Globus pallidus (tissue), 1 donor: ENCODE data around the gene GYG2.
"Not testable (repeated sequence)": the region's sequence is repeated elsewhere in the genome, so short reads cannot be mapped to it uniquely, and the experiment has no call there.

Experiments used
- DNase-seq: peaks from one replicate; pipeline ENCODE4 v3.0.0-alpha.2; 2015; ENCODE audit warnings: low spot score

GYG2 gene

DNA sequence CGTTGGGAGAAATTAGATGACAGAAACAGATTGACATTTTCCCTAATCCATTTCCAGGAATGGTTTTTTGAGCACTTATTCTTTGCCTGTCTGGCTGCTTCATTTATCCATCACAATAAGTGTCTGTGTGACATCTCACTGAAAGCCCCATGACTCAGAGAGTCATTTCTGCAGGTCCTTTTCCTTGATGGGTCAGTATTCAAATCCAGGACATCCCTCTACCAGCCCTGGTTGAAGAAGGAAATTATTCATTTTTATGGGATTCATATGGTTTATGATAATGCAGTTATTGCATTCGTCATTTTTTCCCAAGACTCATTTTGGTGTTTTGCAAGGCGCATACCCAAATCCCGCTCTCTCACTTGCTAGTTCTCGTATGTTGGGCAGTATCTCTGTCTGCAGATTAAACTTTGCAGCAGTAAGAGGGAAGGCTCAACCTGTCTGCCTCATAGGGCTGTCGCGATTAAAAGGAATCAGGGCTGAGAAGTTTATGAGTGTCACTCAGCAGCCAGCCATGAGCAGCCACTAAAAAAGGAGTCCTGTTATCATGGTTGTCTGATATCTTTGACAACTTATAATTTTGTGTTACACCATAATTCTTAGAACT, 44.0 kb downstream of the GYG2 start:
- DNase-seq, result no peak

DNA sequence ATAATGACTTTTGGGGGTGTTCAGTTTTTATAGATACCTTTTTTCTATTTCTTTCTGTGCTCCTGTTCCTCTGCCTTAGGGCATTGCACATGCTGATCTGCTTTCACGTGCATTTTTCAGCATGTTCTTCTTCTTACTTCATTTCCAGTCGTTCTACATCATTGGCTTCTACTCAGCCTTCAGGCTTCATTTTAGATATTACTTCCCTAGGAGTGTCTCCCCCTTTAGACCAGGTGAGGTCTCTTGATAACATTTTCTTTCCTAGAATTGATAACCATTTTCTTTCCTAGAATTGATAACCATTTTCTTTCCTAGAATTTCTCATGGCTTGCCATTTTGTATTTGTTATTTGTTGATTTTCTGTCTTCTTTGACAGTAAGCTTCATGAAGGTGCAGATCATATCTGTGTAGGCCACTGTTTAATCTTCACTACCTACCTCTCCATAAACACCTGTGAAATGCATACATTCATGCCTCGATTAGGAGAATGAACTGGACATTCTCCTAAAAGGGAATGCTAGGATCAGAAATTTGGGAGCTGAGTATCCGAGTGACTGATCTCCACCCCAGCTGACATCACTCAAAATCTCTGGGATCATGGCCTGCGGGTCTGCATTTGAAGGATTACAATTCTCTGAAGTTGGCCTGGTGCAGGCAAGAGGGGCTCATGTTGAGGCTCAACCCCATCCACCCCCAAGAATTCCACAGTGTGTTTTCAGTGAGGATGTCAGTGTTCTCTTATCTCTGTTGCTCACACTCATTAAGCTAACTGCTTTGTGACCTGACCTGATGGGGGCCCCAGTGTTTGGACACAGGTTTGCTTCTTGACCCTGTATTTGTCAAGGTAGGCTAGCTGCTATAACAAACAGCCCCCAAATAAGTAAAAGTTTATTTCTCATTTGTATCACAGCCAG, 45.7 kb downstream of the GYG2 start:
- DNase-seq, result no peak

DNA sequence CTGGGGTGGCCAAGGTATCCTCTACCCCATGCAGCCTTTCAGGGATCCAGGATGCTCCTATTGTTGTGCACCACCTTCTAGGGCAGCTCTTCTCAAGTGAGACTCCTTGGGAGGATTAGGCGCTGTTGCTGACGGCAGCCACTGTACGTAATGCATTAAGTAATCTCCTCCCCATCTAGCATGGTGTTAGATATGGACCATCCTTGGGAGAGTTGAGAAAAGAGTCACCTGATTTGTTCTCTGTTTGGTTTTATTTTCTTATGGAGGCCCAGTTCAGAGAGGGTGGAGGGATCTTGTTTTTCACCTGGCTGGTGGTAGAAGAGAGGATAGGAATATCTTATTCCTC, 46.4 kb downstream of the GYG2 start:
- DNase-seq, result no peak

DNA sequence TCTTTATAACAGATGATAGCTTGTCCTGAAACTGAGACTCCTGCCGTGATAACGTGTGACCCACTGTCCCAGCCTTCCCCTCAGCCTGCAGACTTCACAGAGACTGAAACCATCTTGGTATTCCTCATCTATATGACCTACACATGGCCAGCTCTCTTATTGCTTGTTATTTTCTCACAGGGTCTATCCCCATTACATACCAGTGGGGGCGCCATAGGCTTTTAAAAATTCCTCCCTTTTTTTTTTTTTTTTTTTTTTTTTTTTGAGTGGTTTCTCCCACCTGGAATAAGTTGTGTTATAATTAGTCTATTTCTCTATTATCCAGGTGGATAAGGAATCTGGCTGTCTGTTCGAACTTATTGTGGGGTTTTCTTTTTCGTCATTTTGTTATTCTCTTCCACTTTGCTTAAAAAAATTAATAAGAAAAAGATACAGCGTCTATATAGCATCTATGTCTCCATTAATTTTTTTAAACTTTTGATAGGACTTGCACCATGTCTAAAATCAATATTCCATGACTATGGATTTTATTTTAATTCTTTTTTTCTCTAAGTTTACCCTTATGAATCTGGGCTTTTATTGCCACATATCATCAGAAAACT, 47.2 kb downstream of the GYG2 start:
- DNase-seq, result no peak

DNA sequence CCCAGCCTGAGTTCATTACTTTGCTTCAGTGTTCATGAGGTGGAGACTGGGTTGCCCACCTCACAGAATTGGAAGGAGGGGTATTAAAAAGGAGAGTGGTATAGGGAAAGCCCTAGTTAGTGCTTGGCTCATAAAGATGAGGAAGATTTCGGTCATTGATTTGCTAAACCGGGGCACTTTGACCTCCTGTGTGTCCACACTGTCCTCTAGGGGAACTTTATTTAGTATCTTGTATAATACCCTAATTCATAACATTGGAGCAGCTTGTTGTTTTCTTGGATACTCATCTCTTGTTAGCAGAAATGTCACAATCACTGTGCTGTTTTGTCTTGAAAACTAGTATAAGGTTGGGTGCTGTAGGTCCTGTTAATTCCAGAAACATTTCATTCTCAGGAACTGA, 49.8 kb downstream of the GYG2 start:
- no peak for DNase-seq

DNA sequence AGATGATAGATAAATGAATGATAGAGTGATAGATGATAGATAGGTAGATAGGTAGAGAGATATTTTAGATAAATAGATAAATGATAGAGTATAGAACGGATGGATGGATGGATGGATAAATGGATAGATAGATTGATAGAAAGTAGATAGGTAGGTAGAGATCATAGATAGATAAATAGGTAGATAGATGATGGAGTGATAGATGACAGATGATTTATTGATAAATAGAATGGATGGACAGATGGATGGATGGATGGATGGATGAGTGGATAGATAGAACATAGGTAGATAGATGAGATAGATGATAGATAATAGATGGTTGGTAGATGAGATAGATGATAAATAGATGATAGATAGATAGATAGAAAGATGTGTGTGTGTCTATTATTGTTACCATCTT, 50.9 kb downstream of the GYG2 start:
- no peak for DNase-seq

DNA sequence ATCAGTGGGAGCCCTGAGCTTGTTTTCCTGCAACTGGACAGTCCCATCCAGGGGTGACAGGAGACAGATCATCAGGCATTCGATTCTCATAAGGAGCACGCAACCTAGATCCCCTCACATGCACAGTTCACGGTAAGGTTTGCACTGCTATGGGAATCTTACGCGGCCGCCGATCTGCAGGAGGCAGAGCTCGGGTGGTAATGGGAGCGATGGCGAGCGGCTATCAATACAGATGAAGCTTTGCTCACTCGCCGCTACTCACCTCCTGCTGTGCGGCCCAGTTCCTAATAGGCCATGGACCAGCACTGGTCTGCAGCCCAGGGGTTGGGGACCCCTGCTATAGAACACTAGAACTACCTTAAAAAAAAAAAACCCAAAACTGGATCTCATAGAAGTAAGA, 55.0 kb downstream of the GYG2 start:
- DNase-seq, result no peak

DNA sequence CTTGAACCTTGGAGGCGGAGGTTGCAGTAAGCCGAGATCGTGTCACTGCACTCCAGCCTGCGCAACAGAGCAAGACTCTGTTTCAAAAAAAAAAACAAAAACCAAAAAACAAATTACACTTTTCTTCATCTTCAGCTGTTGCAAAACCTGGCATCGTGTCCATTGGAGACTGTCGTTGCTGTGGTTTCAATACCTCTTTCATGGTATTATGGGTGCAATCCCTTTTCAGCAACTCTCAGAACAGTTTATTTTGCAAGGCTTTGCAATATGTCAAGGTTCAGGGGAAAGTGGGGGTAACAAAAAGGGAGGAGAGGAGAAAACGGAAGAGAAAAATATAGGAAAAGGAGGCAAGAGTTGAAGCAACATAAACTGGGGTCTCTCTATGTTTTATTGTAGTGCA, 59.6 kb downstream of the GYG2 start:
- DNase-seq, result no peak

DNA sequence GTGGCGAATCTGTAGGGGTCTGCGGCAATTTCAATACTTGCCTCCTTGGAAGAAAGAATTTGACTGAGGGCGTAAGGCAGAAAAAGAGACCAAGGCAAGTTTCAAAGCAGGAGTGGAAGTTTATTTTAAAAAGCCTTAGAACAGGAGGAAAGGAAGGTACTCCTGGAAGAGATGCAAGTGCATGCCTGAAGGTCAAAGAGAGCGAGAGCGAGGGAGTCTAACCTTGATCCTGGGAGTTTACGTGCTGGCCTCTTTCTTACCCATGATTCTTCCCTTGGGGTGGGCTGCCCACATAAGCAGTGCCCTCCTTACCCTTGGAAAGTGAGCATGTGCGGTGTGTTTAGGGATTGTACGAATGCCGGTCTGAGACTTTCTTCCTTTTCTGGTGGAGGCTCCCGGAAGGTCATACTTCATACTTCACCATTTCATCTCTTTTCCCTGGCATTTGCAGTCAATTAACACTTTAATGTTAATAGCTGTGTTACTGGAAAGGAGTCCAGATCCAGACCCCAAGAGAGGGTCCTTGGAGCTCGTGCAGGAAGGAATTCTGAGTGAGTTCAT, 60.4 kb downstream of the GYG2 start:
- DNase-seq, result no peak

DNA sequence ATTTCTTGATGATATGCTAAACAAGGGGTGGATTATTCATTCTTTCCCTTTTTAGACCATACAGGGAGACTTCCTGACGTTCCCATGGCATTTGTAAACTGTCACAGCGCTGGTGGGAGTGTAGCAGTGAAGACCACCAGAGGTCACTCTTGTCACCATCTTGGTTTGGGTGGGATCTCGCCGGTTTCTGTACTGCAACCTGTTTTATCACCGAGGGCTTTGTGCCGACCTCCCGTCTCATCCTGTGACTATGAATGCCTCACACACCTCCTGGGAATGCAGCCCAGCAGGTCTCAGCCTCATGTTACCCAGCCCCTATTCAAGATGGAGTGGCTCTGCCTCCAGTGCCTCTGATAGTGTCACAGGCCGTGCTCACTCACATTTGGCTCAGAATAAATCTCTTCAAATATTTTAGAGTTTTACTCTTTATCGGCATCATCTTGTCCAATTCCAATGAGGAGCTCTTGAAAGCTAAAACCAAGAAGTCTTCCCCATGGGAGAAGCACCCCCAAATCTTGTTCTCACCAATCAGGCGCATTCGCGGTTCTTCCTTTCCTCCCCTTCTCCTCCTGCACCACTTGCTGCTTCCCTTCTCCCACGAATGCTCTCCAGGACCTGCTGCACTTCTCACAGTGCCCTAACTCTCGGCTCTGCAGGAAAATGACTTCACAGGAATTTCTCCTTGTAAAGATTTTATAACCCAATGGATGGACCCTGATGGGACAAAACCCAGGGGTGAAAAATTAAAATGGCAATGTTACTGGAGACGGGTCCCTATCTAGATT, 61.2 kb downstream of the GYG2 start:
- DNase-seq, result not testable (repeated sequence)

DNA sequence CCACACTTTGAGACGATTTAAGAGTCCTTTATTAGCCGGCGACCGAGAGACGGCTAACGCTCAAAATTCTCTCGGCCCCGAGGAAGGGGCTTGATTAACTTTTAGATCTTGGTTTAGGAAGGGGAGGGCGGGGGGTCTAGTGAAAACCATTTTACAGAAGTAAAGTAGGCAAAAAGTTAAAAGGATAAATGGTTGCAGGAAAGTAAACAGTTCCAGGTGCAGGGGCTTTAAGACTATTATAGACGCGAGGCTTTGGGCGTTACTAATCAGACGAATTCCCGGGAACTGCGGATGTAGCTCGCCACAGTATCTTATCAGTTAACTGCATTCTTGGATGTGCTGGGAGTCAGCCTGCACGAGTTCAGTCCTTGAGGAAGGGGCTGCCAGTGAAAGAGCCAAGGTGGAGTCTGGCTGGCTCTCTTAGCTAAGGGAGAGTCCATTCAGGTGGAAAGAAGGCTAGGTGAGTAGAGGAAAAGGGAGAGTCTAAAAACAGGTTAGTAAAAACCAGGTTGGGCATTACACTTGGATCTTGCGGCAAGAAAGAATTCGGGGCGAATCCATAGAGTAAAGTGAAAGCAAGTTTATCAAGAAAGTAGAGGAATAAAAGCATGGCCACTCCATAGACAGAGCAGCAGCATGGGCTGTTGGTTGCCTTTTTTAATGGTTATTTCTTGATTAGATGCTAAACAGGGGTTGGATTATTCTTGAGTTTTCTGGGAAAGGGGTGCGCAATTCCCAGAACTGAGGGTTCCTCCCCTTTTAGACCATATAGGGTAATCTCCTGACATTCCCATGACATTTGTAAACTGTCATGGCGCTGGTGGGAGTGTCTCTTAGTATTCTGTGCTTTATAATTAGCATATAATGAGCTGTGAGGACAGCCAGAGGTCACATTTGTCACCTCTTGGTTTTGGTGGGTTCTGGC, 62.1 kb downstream of the GYG2 start:
- DNase-seq, result not testable (repeated sequence)

DNA sequence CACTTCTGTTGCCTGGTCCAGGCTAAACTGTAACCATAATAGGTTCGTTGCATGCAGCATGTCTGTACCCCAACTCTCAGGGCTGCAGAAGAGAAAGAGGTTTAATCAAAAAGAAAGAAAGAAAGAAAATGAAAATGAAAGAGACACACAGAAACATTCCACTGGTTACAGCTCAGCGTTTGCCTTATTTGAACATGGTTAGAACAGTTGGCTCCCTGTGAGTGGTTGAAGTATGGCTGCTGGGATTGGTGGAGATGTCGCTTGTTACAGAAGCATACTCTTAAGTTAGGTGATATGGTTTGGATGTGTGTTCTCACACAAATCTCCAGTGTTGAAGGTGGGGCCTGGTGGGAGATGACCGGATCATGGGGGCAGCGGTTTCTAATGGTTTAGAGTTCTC, 64.1 kb downstream of the GYG2 start:
- DNase-seq, result no peak

DNA sequence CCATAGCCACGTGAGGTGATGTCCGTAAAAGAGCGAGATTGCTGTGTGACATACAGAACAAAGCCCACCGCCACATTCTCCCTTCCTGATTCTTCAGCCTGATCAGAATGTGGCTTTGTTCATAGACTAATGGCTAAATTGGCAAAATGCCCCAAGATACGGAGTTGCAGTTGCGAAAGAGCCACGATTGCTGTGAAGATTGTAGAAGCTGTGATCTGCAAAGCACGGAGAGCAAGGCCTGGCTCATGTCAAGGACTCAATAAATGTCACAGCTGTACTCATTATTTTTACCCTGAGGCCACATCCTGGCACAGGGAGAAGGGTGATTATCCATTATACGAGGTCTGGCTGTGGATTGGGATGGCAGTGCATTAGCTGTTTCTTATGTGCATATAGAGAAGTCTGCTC, 66.2 kb downstream of the GYG2 start:
- no peak for DNase-seq

DNA sequence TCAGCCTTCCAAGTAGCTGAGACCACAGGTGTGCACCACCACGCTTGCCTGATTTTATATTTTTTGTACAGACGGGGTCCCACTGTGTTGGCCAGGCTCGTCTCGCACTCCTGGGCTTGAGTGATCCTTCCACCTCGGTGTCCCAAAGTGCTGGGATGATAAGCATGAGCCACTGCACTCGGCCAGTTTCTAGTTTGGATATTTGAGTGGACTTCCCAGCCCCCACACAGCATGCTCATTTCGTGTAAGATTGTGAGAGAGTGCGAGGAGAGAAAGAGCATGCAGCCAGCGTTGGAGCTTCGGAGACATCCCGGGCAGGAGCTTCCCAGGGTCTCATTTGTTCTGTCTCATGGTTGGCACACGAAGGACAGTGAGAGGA, 68.6 kb downstream of the GYG2 start:
- DNase-seq, result no peak

DNA sequence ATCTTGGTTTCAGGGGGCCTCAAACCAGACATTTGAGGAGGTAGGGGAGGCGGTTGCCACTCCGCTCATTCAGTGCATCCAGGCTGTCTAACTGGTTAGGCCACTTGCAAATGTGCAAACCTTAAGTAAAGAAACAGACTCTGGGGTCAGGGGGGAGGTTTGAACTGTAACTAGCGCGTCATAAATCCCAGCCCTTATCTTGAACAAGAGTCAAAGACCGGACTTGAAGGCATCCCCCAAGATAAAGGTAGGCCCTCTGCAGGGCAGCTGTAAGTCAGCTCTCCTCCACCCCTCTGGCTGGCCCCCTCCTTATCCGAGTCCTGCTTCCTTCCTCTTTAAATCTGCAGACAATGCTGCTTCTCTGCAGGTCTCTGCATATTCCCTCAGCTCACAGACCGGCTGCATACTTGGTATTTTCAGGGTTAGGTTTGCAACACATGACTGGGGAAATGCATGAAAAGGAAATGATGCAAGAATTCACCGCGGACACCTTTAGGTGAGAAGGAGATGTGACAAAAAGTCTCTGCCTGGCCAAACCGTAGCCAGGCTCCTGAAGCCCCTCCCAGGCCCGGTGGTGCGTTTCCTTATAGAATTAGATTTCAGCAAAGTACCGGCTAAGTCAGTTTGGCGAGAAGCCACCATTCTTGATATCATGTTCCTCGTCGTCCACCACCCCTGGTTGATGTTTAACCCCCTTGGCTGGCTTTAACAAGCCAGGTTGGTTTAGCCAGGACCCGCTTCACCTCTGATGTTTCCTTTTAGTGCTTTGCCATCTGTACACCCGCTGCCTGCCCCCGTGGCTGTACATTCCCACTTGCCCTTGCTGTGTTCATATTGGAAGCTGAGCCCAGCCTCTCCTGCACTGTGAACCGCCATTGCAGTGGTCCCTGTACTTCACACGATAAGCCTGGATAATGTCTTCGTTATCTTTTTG, 69.2 kb downstream of the GYG2 start:
- not testable (repeated sequence) for DNase-seq

DNA sequence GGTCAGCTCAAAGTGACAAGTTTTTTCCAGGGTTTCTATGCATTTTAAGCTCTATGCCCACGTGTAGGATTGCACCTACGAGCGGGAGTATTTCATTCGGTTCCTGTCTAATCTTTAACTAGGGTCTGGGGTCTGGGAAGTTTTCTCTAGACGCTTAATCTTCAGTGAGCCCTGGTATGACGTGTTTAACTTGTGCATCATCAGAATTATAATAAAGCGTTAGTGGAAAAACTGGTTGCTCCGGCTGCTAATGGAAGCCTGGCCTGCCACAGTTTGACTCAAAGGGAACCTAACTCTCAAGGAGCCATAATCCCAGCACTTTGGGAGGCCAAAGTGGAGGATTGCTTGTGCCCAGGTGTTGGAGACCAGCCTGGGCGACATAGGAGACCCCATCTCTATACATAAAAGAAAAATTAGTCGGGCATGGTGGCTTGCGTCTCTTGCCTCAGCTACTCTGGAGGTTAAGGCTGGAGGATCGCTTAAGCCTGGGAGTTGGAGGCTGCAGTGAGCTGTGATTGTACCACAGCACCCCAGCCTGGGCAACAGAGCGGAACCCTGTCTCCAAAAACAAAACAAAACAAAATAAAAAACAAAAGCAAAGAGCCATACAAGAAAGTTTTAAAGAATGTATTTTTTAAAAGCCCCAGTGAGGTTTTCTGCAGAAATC, 70.2 kb downstream of the GYG2 start:
- DNase-seq, result no peak

DNA sequence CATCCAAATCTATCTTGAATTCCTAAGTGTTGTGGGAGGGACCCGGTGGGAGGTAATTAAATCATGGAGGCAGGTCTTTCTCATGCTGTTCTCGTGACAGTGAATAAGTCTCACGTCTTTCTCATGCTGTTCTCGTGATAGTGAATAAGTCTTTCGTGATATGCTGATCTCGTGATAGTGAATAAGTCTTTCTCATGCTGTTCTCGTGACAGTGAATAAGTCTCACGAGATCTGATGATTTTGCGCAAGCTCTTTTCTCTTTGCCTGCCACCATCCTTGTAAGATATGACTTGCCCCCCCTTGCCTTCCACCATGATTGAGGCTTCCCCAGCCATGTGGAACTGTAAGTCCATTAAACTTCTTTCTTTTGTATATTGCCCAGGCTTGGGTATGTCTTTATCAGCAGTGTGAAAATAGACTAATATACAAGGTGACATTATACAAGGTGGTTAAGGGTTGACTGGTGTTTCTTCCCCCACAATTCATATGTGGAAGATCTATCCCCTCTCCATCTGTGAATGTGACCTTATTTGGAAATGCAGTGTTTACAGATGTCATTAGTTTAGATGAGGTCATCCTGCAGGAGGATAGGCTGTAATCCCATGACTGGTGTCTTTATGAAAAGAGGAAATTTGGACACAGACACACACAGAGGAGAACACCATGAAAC, 72.8 kb downstream of the GYG2 start:
- no peak for DNase-seq

DNA sequence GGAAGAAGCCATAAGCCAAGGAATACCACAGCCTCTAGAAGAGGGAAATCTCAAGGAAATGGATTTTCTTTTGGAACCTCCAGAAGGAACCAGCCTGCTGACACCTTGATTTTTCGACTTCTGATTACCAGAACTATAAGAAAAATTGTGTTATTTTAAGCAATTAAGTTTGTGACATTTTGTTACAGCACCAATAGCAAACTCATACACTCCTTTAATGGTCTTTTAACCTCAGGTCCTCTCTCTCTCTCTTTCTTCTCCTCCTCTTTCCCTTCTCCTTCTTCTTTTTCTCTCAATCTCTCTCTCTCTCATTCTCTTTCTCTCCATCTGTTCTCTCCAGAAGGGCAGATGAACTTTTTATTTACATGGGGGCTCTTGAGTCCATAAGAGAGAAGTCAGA, 74.1 kb downstream of the GYG2 start:
- no peak for DNase-seq

DNA sequence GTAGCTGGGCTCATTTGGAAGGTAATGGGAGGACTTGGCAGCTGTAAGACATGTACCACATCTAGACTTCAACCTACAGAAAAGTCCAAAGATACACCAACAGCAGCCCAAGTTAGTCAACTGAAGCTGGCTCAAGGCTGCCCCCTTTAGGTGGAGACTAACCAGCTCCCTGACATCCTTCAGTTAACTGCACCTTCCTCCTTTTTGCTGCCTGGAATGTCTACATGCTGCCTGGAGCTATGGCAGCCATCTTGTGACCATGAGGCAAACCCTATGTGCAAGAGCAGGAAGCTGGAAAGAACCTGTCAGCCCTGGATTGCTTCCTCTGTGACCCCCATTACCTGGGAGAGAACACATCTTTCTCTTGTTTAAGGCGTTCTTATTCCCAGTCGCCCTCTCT, 74.6 kb downstream of the GYG2 start:
- DNase-seq, result no peak
